Fibroblast of the aortic adventitia (primary cell): Measurements from ENCODE around the gene CRELD2. TPM values are rescaled to one million over a fixed set of nuclear protein-coding genes. Genes with fewer than 3 reads are reported as not detected.

ENCODE experiments used
- DNase-seq: peaks from one replicate; pipeline ENCODE4 v3.0.0-alpha.2; 2010; ENCODE audit warnings: low read depth
- H3K4me3 ChIP-seq: 2 replicates; pipeline ENCODE4 v1.5.1; 2011; ENCODE audit warnings: low read depth, mild to moderate bottlenecking, control low read depth, low read length, moderate library complexity
- CTCF ChIP-seq: IDR thresholded peaks from 2 replicates; pipeline ENCODE4 v1.5.1; 2011; ENCODE audit warnings: mild to moderate bottlenecking, low read length, control low read depth, inconsistent platforms; ENCODE audit not compliant: insufficient read depth
- total RNA-seq: library from RNA; depleted of rRNA; stranded (reverse); fragments of >200 nt; gene quantifications from 2 replicates; pipeline ENCODE4 v1.2.3, GENCODE V29; 2012; ENCODE audit warnings: low replicate concordance

The CRELD2 gene
- total RNA-seq, 1 donor: 34.0 TPM

GRCh38 chr22:49873228-49873940 lies 45.0 kb upstream of the CRELD2 start:
- H3K4me3 ChIP-seq: no peak overlapping the region
- DNase-seq: no peak
- no peak for TF ChIP-seq CTCF

GRCh38 chr22:49877642-49878041 lies 40.8 kb upstream of the CRELD2 start:
- TF ChIP-seq CTCF: no peak
- H3K4me3 ChIP-seq: no peak overlapping the region
- no peak for DNase-seq

- TF ChIP-seq CTCF: no peak
- no peak for DNase-seq
- no peak overlapping the region for H3K4me3 ChIP-seq
Measured at GRCh38 chr22:49878206-49878605, 40.2 kb upstream of the CRELD2 start.

- TF ChIP-seq CTCF: no peak
- no peak for DNase-seq
- H3K4me3 ChIP-seq: no peak overlapping the region
Measured at GRCh38 chr22:49879871-49880270, 38.6 kb upstream of the CRELD2 start.

- no peak overlapping the region for H3K4me3 ChIP-seq
- TF ChIP-seq CTCF: no peak
- no peak for DNase-seq
Measured at GRCh38 chr22:49880281-49880680, 38.2 kb upstream of the CRELD2 start.

GRCh38 chr22:49881856-49882255 lies 36.6 kb upstream of the CRELD2 start:
- no peak for DNase-seq
- no peak overlapping the region for H3K4me3 ChIP-seq
- TF ChIP-seq CTCF: no peak
